HEK293 (cell line): ENCODE measurements around the gene CDH12.

Experiments
- CTCF ChIA-PET: fragments of 350-600 bp; formaldehyde crosslinking; extraction: SDS; loops from one replicate; lab custom pipeline; 2021; ENCODE audit warnings: antibody characterized with exemption; lab: Yijun Ruan, JAX
- POLR2A ChIA-PET: fragments of 300-600 bp; formaldehyde crosslinking; extraction: SDS; loops from one replicate; lab custom pipeline; 2020; ENCODE audit warnings: antibody characterized with exemption, inconsistent platforms; lab: Yijun Ruan, JAX
- H3K27ac ChIP-seq: fragments of 200-500 bp; sonication (Bioruptor generic); 2 replicates; pipeline ENCODE4 v1.5.1; 2014; ENCODE audit warnings: low read depth, low read length, control low read depth, inconsistent platforms; ENCODE audit errors: extremely low read depth
- H3K36me3 ChIP-seq, 2 experiments: fragments of 200-500 bp in 1 of 2; sonication (Bioruptor generic) in 1 of 2; 1 replicate in 1 of 2; 2 replicates in 1 of 2; pipeline ENCODE4 v1.5.1; 2014 to 2017; ENCODE audit warnings: inconsistent platforms in 2 of 2, low read length in 2 of 2; ENCODE audit not compliant: control insufficient read depth in 2 of 2, insufficient read depth in 1 of 2
- H3K4me1 ChIP-seq: fragments of 200-500 bp; sonication (Bioruptor generic); 2 replicates; pipeline ENCODE4 v1.5.1; 2014; ENCODE audit warnings: mild to moderate bottlenecking, low read length, inconsistent platforms; ENCODE audit not compliant: control insufficient read depth, insufficient read depth
- H3K4me3 ChIP-seq: 2 replicates; pipeline ENCODE4 v1.5.1; 2011; ENCODE audit warnings: low read depth, mild to moderate bottlenecking, control low read depth, low read length, moderate library complexity
- H3K9me3 ChIP-seq: fragments of 200-500 bp; sonication (Bioruptor generic); 2 replicates; pipeline ENCODE4 v1.5.1; 2014; ENCODE audit warnings: low read depth, low read length, inconsistent platforms; ENCODE audit not compliant: control insufficient read depth, insufficient read depth
- CTCF ChIP-seq: fragments of 450-650 bp; formaldehyde crosslinking; IDR thresholded peaks from 2 replicates; pipeline ENCODE4 v1.5.1; 2016; ENCODE audit warnings: missing biosample characterization, missing genetic modification characterization
- KLF7 ChIP-seq: fragments of 450-650 bp; formaldehyde crosslinking; IDR thresholded peaks from 2 replicates; pipeline ENCODE4 v1.5.1; 2016; ENCODE audit warnings: missing biosample characterization, missing genetic modification characterization, borderline replicate concordance
- OSR2 ChIP-seq: fragments of 450-650 bp; formaldehyde crosslinking; IDR thresholded peaks from 2 replicates; pipeline ENCODE4 v1.5.1; 2016; ENCODE audit warnings: missing biosample characterization, missing genetic modification characterization
- PRDM4 ChIP-seq: fragments of 450-650 bp; formaldehyde crosslinking; IDR thresholded peaks from 2 replicates; pipeline ENCODE4 v1.5.1; 2017; ENCODE audit warnings: missing biosample characterization, missing genetic modification characterization
- PRDM6 ChIP-seq: fragments of 450-650 bp; formaldehyde crosslinking; IDR thresholded peaks from 2 replicates; pipeline ENCODE4 v1.5.1; 2017; ENCODE audit warnings: missing biosample characterization, missing genetic modification characterization
- REPIN1 ChIP-seq: fragments of 450-650 bp; formaldehyde crosslinking; IDR thresholded peaks from 2 replicates; pipeline ENCODE4 v1.5.1; 2017; ENCODE audit warnings: missing biosample characterization, missing genetic modification characterization, low read depth
- SETDB1 ChIP-seq: IDR thresholded peaks from one replicate; pipeline ENCODE4 v1.6.1; 2017; ENCODE audit warnings: mild to moderate bottlenecking, low read length, moderate library complexity, mixed read lengths; ENCODE audit not compliant: insufficient read length
- ZBTB20 ChIP-seq: fragments of 450-650 bp; formaldehyde crosslinking; IDR thresholded peaks from 2 replicates; pipeline ENCODE4 v1.5.1; 2016; ENCODE audit warnings: missing biosample characterization, missing genetic modification characterization
- ZBTB49 ChIP-seq: fragments of 450-650 bp; formaldehyde crosslinking; IDR thresholded peaks from 2 replicates; pipeline ENCODE4 v1.5.1; 2016; ENCODE audit warnings: missing biosample characterization, missing genetic modification characterization, low read depth
- ZBTB8A ChIP-seq: fragments of 450-650 bp; formaldehyde crosslinking; IDR thresholded peaks from 2 replicates; pipeline ENCODE4 v1.5.1; 2016; ENCODE audit warnings: missing biosample characterization, missing genetic modification characterization
- ZFP3 ChIP-seq: fragments of 450-650 bp; formaldehyde crosslinking; IDR thresholded peaks from 2 replicates; pipeline ENCODE4 v1.5.1; 2016; ENCODE audit warnings: low read depth, missing biosample characterization, missing genetic modification characterization
- ZFP69B ChIP-seq: fragments of 450-650 bp; formaldehyde crosslinking; IDR thresholded peaks from 2 replicates; pipeline ENCODE4 v1.5.1; 2016; ENCODE audit warnings: missing biosample characterization, missing genetic modification characterization
- ZNF350 ChIP-seq: fragments of 450-650 bp; formaldehyde crosslinking; IDR thresholded peaks from 2 replicates; pipeline ENCODE4 v1.5.0; 2017; ENCODE audit warnings: missing biosample characterization, mild to moderate bottlenecking, missing genetic modification characterization
- ZNF514 ChIP-seq: fragments of 450-650 bp; formaldehyde crosslinking; IDR thresholded peaks from 2 replicates; pipeline ENCODE4 v1.5.1; 2016; ENCODE audit warnings: missing biosample characterization, missing genetic modification characterization
- ZNF544 ChIP-seq: fragments of 450-650 bp; formaldehyde crosslinking; IDR thresholded peaks from 2 replicates; pipeline ENCODE4 v1.5.0; 2017; ENCODE audit warnings: missing biosample characterization, missing genetic modification characterization
- ZNF624 ChIP-seq: fragments of 450-650 bp; formaldehyde crosslinking; IDR thresholded peaks from 2 replicates; pipeline ENCODE4 v1.5.1; 2017; ENCODE audit warnings: missing biosample characterization, missing genetic modification characterization
- ZNF645 ChIP-seq: fragments of 450-650 bp; formaldehyde crosslinking; IDR thresholded peaks from 2 replicates; pipeline ENCODE4; 2016; ENCODE audit warnings: missing biosample characterization, missing genetic modification characterization
- ZNF658 ChIP-seq: fragments of 450-650 bp; formaldehyde crosslinking; IDR thresholded peaks from 2 replicates; pipeline ENCODE4; 2016; ENCODE audit warnings: missing biosample characterization, missing genetic modification characterization
- ZNF664 ChIP-seq: fragments of 450-650 bp; formaldehyde crosslinking; IDR thresholded peaks from 2 replicates; pipeline ENCODE4 v1.5.1; 2016; ENCODE audit warnings: missing biosample characterization, missing genetic modification characterization
- ZNF768 ChIP-seq: fragments of 450-650 bp; formaldehyde crosslinking; IDR thresholded peaks from 2 replicates; pipeline ENCODE4 v1.5.1; 2018; ENCODE audit warnings: missing biosample characterization, mild to moderate bottlenecking, missing genetic modification characterization

CDH12 gene

GRCh38 chr5:22372826-22373660 is 480.1 kb downstream of the CDH12 start:
- CTCF ChIA-PET: no interaction called here
- no peak overlapping the region for H3K4me3 ChIP-seq
- TF ChIP-seq OSR2 (tag by site-specific recombination) (no peak), KLF7 (tag by site-specific recombination) (no peak), PRDM6 (tag by site-specific recombination) (no peak), ZNF350 (tag by site-specific recombination) (no peak), ZNF768 (no peak), PRDM4 (tag by site-specific recombination) (no peak), CTCF (tag by site-specific recombination) (no peak), ZNF514 (tag by site-specific recombination) (no peak)
- H3K9me3 ChIP-seq: no peaks in the 10 kb centered on the region
- H3K4me1 ChIP-seq: no peaks in the 10 kb centered on the region
- no peaks in the 10 kb centered on the region for H3K36me3 ChIP-seq
- POLR2A ChIA-PET: no interaction called here
- no peak overlapping the region for H3K27ac ChIP-seq

GRCh38 chr5:22372376-22372775 is 480.8 kb downstream of the CDH12 start:
- CTCF ChIA-PET: no interaction called here
- H3K27ac ChIP-seq: no peak overlapping the region
- POLR2A ChIA-PET: no interaction called here
- TF ChIP-seq ZFP69B: no peak
- TF ChIP-seq ZBTB20: no peak
- no peak for TF ChIP-seq ZNF624
- no peak for TF ChIP-seq ZBTB8A (tag by site-specific recombination)
- TF ChIP-seq ZNF544 (tag by site-specific recombination): no peak
- TF ChIP-seq ZFP3 (tag by site-specific recombination): no peak
- TF ChIP-seq SETDB1: no peak
- no peak for TF ChIP-seq ZNF664
- no peak for TF ChIP-seq REPIN1 (tag by site-specific recombination)
- TF ChIP-seq ZNF658 (tag by site-specific recombination): no peak
- no peak for TF ChIP-seq ZNF645 (tag by site-specific recombination)
- no peak for TF ChIP-seq ZBTB49

More at GRCh38 chr5:22372376-22372775, 480.8 kb downstream of the CDH12 start:
- Histone ChIP-seq H3K4me1 (no peaks in the 10 kb centered on the region), H3K4me3 (no peak overlapping the region), H3K9me3 (no peaks in the 10 kb centered on the region), H3K36me3 (no peaks in the 10 kb centered on the region)
